SK-N-SH (cell line): ENCODE data around the gene CATSPERZ. TPM values are rescaled to one million over a fixed set of nuclear protein-coding genes. Genes with fewer than 3 reads are reported as not detected.
A peak's percentile ranks its signal among the peaks of the same experiment; 100 is the strongest.

ENCODE experiments used
- CTCF ChIA-PET: fragments of 300-600, 350-600 bp; formaldehyde crosslinking; extraction: SDS; loops from one replicate; lab custom pipeline; 2021; lab: Yijun Ruan, JAX
- POLR2A ChIA-PET: fragments of 350-600 bp; sonication (Branson Sonifier 250); formaldehyde crosslinking; extraction: SDS; loops from one replicate; lab custom pipeline; 2020; ENCODE audit warnings: antibody characterized with exemption, inconsistent platforms; lab: Yijun Ruan, JAX
- DNase-seq: peaks from one replicate; pipeline ENCODE4 v3.0.0; 2012
- H2AFZ ChIP-seq: fragments of 200-600 bp; sonication (generic); 2 replicates; pipeline ENCODE4 v1.8.1; 2016; ENCODE audit warnings: antibody characterized with exemption, mild to moderate bottlenecking, low read depth
- H3F3A ChIP-seq: fragments of 200-600 bp; sonication (generic); replicated peaks from 2 replicates; pipeline ENCODE3; 2016; ENCODE audit warnings: antibody characterized with exemption, mild to moderate bottlenecking; ENCODE audit not compliant: insufficient read depth
- H3K27ac ChIP-seq, 2 experiments: fragments of 200-500 bp in 1 of 2; fragments of 200-600 bp in 1 of 2; sonication (Bioruptor generic) in 1 of 2; sonication (generic), shearing (Covaris generic) in 1 of 2; 2 replicates each; pipeline versions ENCODE4 v1.5.1 to v1.6.1; 2014 to 2016; ENCODE audit warnings: low read depth in 2 of 2, inconsistent platforms in 1 of 2, low read length in 1 of 2, mild to moderate bottlenecking in 1 of 2, mixed read lengths in 1 of 2
- H3K27me3 ChIP-seq: fragments of 200-600 bp; sonication (generic), shearing (Covaris generic); 2 replicates; pipeline ENCODE4 v1.6.1; 2016; ENCODE audit warnings: mixed run types; ENCODE audit not compliant: insufficient read depth
- H3K36me3 ChIP-seq, 2 experiments: fragments of 200-500 bp in 1 of 2; fragments of 200-600 bp in 1 of 2; sonication (Bioruptor generic) in 1 of 2; sonication (generic) in 1 of 2; replicated peaks in 1 of 2; 2 replicates each; pipeline versions ENCODE3 to v1.5.1; 2014 to 2016; ENCODE audit warnings: low read length in 1 of 2, mild to moderate bottlenecking in 1 of 2; ENCODE audit not compliant: insufficient read depth in 2 of 2, control insufficient read depth in 1 of 2
- H3K4me1 ChIP-seq, 2 experiments: fragments of 200-500 bp in 1 of 2; fragments of 200-600 bp in 1 of 2; sonication (Bioruptor generic) in 1 of 2; sonication (generic), shearing (Covaris generic) in 1 of 2; 2 replicates each; pipeline versions ENCODE4 v1.5.1 to v1.6.1; 2014 to 2016; ENCODE audit warnings: low read depth in 1 of 2, low read length in 1 of 2, mixed run types in 1 of 2; ENCODE audit not compliant: insufficient read depth in 2 of 2, control insufficient read depth in 1 of 2
- H3K4me2 ChIP-seq: fragments of 200-600 bp; sonication (generic), shearing (Covaris generic); 2 replicates; pipeline ENCODE4 v1.6.1; 2017; ENCODE audit warnings: mixed run types
- H3K4me3 ChIP-seq, 2 experiments: fragments of 200-500 bp in 1 of 2; fragments of 200-600 bp in 1 of 2; sonication (Bioruptor generic) in 1 of 2; sonication (generic), shearing (Covaris generic) in 1 of 2; 2 replicates each; pipeline versions ENCODE4 v1.5.1 to v1.8.1; 2014 to 2016; ENCODE audit warnings: low read depth in 2 of 2, inconsistent platforms in 1 of 2, low read length in 1 of 2, mild to moderate bottlenecking in 1 of 2, mixed read lengths in 1 of 2, moderate library complexity in 1 of 2
- H3K79me2 ChIP-seq: fragments of 200-600 bp; sonication (generic); 2 replicates; pipeline ENCODE4 v1.8.1; 2017; ENCODE audit warnings: mild to moderate bottlenecking; ENCODE audit not compliant: insufficient read depth
- H3K9ac ChIP-seq: fragments of 200-600 bp; sonication (generic); 2 replicates; pipeline ENCODE4 v1.6.1; 2017; ENCODE audit warnings: mixed run types
- H3K9me2 ChIP-seq: fragments of 200-600 bp; sonication (generic); 2 replicates; pipeline ENCODE4 v1.6.1; 2017; ENCODE audit warnings: mixed run types
- H3K9me3 ChIP-seq: fragments of 200-600 bp; sonication (generic); 2 replicates; pipeline ENCODE4 v1.6.1; 2017; ENCODE audit warnings: mixed run types, mild to moderate bottlenecking, moderate library complexity
- H4K20me1 ChIP-seq: fragments of 200-600 bp; sonication (generic); 2 replicates; pipeline ENCODE4 v1.6.1; 2017; ENCODE audit warnings: mild to moderate bottlenecking, mixed run types; ENCODE audit not compliant: insufficient read depth
- CTCF ChIP-seq: fragments of 200-600 bp; sonication (generic); IDR thresholded peaks from 2 replicates; pipeline ENCODE4 v1.6.1; 2017; ENCODE audit warnings: antibody characterized with exemption, mild to moderate bottlenecking, moderate library complexity
- MXI1 ChIP-seq: IDR thresholded peaks from 2 replicates; pipeline ENCODE4 v1.6.1; 2012; ENCODE audit warnings: mild to moderate bottlenecking, low read depth, low read length, improper control_type of control experiment
- POLR2AphosphoS5 ChIP-seq: IDR thresholded peaks from 2 replicates; pipeline ENCODE4 v1.6.1; 2012; ENCODE audit warnings: low read depth, low read length
- SIN3A ChIP-seq: IDR thresholded peaks from 2 replicates; pipeline ENCODE4 v1.6.1; 2012; ENCODE audit warnings: low read depth, mild to moderate bottlenecking, low read length, moderate library complexity, borderline replicate concordance
- TCF12 ChIP-seq: IDR thresholded peaks from 2 replicates; pipeline ENCODE4 v1.4.0; 2012
- TEAD4 ChIP-seq: IDR thresholded peaks from 2 replicates; pipeline ENCODE4 v1.4.0; 2012; ENCODE audit warnings: mild to moderate bottlenecking, borderline replicate concordance; ENCODE audit not compliant: insufficient read depth
- WGBS: methylation state at CpG from one replicate; pipeline ENCODE4 v1.1.6; 2017; ENCODE audit warnings: low lambda C conversion rate; 5-methylcytosine and 5-hydroxymethylcytosine counted together
- polyA plus RNA-seq, 3 experiments: library from polyadenylated mRNA; depleted of rRNA; stranded (reverse); fragments of >200 nt; gene quantifications; 2 replicates each; pipeline ENCODE4 v1.2.3, GENCODE V29; 2012
- TF ChIP-seq, protein P1 (sequence below): IDR thresholded peaks from 2 replicates; pipeline ENCODE4; 2012
- TF ChIP-seq, protein P2 (sequence below): IDR thresholded peaks from 2 replicates; pipeline ENCODE4 v1.4.0; 2012; ENCODE audit warnings: low read depth, borderline replicate concordance
- TF ChIP-seq, protein P3 (sequence below): IDR thresholded peaks from 2 replicates; pipeline ENCODE4 v1.4.0; 2012; ENCODE audit warnings: low read depth, borderline replicate concordance

CATSPERZ gene
- polyA plus RNA-seq, 1 of the 3 experiments (the other 2 are of a cell fraction) = 0.54 TPM

DNA sequence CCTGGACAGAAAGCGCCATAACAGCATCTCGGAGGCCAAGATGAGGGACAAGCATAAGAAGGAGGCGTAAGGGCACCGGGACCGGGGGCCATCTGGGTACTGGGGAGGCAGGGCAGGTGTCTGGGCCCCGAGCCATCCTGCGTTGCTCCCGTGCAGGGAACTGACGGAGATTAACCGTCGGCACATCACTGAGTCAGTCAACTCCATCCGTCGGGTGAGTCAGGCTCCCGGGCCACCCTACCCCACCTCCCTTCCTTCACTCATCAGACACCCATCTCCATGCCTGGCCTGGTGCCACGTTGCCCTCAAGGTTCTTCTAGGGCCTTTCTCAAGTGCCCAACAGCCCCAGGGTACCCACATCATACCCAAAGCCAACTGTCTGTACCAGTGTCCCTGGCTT, 33.8 kb upstream of the CATSPERZ start:
- no peak for DNase-seq
- Histone ChIP-seq H3K27ac (no peak overlapping the region), H3K4me3 (no peak overlapping the region), H3F3A (peaks cover 25% of the 10 kb centered on the region), H3K9me3 (no peaks in the 10 kb centered on the region), H3K9me2 (no peaks in the 10 kb centered on the region), H3K27me3 (no peaks in the 10 kb centered on the region), H3K4me2 (no peak overlapping the region), H2AFZ (no peak overlapping the region), H3K9ac (no peak overlapping the region), H4K20me1 (no peaks in the 10 kb centered on the region)
- TF ChIP-seq, protein P1, sequence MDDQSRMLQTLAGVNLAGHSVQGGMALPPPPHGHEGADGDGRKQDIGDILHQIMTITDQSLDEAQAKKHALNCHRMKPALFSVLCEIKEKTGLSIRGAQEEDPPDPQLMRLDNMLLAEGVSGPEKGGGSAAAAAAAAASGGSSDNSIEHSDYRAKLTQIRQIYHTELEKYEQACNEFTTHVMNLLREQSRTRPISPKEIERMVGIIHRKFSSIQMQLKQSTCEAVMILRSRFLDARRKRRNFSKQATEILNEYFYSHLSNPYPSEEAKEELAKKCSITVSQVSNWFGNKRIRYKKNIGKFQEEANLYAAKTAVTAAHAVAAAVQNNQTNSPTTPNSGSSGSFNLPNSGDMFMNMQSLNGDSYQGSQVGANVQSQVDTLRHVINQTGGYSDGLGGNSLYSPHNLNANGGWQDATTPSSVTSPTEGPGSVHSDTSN = no peak
- TF ChIP-seq, protein P2, sequence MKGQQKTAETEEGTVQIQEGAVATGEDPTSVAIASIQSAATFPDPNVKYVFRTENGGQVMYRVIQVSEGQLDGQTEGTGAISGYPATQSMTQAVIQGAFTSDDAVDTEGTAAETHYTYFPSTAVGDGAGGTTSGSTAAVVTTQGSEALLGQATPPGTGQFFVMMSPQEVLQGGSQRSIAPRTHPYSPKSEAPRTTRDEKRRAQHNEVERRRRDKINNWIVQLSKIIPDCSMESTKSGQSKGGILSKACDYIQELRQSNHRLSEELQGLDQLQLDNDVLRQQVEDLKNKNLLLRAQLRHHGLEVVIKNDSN = no peak
- TF ChIP-seq SIN3A (no peak), CTCF (no peak), POLR2AphosphoS5 (no peak), MXI1 (no peak)
- TF ChIP-seq, all 33 proteins: peak for 0
- Histone ChIP-seq H3K4me1 (peaks cover 12 to 55% of the 10 kb centered on the region in 2 experiments; a peak in 3 of 4 replicates), H3K36me3 (peaks cover 15 to 28% of the 10 kb centered on the region in 2 experiments), H3K79me2 (no peaks in the 10 kb centered on the region; the same call in 1 of the 2 replicates)
- ChIA-PET POLR2A (interaction anchor here (1.2 to 6.5 kb wide), 2 partner anchors 20 to 27 kb away, joined by 3 to 112 read pairs; partner anchors contain the start of genes FKBP2, PLCB3 and PPP1R14B), CTCF (interaction anchor here (3.4 to 6.9 kb wide), 2 partner anchors 16 to 20 kb away, joined by 20 to 89 read pairs; partner anchors contain the start of genes PLCB3 and PPP1R14B)
- 87% methylated on average over 10 of the region's 15 CpGs for WGBS

- Histone ChIP-seq H2AFZ (no peak overlapping the region), H3K27ac (peak overlapping the region; percentile 88 to 97; a peak in 3 of 4 replicates), H3K9me2 (no peaks in the 10 kb centered on the region), H3K9ac (no peak overlapping the region), H3K4me1 (peaks cover 12 to 60% of the 10 kb centered on the region in 2 experiments; a peak in 3 of 4 replicates), H3F3A (peaks cover 34% of the 10 kb centered on the region), H3K79me2 (peaks cover 10% of the 10 kb centered on the region), H3K4me3 (no peak overlapping the region), H3K36me3 (peaks cover 15 to 25% of the 10 kb centered on the region in 2 experiments), H3K9me3 (no peaks in the 10 kb centered on the region), H4K20me1 (no peaks in the 10 kb centered on the region), H3K27me3 (no peaks in the 10 kb centered on the region), H3K4me2 (no peak overlapping the region)
- ChIA-PET CTCF (interaction anchor here (0.8 to 6.9 kb wide), 5 partner anchors 13 to 92 kb away, joined by 3 to 89 read pairs (median 4); partner anchors contain the start of genes ESRRA, PLCB3 and RPS6KA4), POLR2A (interaction anchor here (0.7 to 6.5 kb wide), 4 partner anchors 21 to 1235 kb away, joined by 3 to 112 read pairs (median 4); partner anchors contain the start of genes FKBP2, NUDT22, PLCB3 and PPP1R14B)
- WGBS = 90% methylated on average over 21 of the region's 27 CpGs
- TF ChIP-seq, protein P3, sequence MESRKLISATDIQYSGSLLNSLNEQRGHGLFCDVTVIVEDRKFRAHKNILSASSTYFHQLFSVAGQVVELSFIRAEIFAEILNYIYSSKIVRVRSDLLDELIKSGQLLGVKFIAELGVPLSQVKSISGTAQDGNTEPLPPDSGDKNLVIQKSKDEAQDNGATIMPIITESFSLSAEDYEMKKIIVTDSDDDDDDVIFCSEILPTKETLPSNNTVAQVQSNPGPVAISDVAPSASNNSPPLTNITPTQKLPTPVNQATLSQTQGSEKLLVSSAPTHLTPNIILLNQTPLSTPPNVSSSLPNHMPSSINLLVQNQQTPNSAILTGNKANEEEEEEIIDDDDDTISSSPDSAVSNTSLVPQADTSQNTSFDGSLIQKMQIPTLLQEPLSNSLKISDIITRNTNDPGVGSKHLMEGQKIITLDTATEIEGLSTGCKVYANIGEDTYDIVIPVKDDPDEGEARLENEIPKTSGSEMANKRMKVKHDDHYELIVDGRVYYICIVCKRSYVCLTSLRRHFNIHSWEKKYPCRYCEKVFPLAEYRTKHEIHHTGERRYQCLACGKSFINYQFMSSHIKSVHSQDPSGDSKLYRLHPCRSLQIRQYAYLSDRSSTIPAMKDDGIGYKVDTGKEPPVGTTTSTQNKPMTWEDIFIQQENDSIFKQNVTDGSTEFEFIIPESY = no peak
- no peak for TF ChIP-seq TCF12
- TF ChIP-seq TEAD4 = no peak
- TF ChIP-seq SIN3A = no peak
- no peak for TF ChIP-seq POLR2AphosphoS5
- TF ChIP-seq, protein P1 = no peak
- no peak for DNase-seq
Observed at GRCh38 chr11:64267207-64267945, 32.8 kb upstream of the CATSPERZ start.
